Activated naive CD8-positive, alpha-beta T cell treated with anti-CD3 and anti-CD28 coated beads, Interleukin-2, amount 50 U/mL, for 24 hours (primary cell): Measurements from ENCODE around the gene ALPP.
"Not testable (repeated sequence)": the region's sequence is repeated elsewhere in the genome, so short reads cannot be mapped to it uniquely, and the experiment has no call there.

ENCODE experiments used
- ATAC-seq: fragments of 150-1000 bp; cut with Tn5 transposase; one replicate; pipeline ENCODE4 v1.10.0; 2021
- DNase-seq: peaks from one replicate; pipeline ENCODE4 v3.0.0; 2021
- H3K27ac Mint-ChIP-seq: one replicate; pipeline ENCODE4 v1.8.0; 2021; ENCODE audit warnings: mild to moderate bottlenecking, mixed read lengths
- H3K27me3 Mint-ChIP-seq: one replicate; pipeline ENCODE4 v1.8.0; 2021; ENCODE audit warnings: mixed read lengths
- H3K36me3 Mint-ChIP-seq: one replicate; pipeline ENCODE4 v1.8.0; 2021; ENCODE audit warnings: low read depth, mixed read lengths
- H3K4me1 Mint-ChIP-seq: one replicate; pipeline ENCODE4 v1.8.0; 2021; ENCODE audit warnings: mixed read lengths
- H3K4me3 Mint-ChIP-seq: one replicate; pipeline ENCODE4 v1.8.0; 2021; ENCODE audit warnings: mild to moderate bottlenecking, moderate library complexity, mixed read lengths
- H3K9me3 Mint-ChIP-seq: one replicate; pipeline ENCODE4 v1.8.0; 2021; ENCODE audit warnings: mixed read lengths

ALPP gene

DNA sequence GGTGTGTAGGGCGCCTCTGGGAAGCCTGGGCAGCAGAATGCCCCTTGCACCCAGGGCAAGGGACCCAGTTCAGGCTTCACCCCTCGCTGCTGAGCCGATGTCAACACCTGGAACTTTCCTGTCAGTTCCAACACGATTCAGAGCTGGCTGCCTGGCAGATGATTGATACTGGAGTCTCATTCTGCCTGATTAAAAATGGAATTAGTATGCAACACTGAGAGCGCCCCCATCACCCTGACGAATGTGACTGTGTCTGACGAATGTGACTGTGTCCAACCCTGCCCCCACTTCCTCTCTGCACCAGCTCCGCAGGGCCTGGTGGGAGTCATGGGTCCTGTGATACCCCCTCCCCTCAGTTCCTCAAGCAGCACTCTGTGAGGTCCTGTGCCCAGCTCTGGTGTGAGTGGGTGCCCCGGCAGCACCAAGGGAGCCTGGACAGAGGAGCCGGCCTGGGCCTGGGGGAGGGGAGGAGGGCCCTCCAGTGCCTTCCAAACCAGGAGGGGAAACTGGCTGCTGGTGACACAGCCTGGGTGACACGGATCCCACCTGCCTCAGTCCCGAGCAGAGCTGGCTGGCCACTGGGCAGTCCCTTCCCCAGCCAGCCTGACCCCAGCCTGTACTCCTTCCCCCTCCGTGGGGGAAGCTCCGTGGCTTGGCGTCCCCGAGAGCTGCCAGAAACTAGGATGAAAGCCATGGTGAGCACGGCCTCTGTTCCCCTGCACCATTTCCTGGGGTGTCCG lies 41.4 kb upstream of the ALPP start:
- DNase-seq (no peak), ATAC-seq (no peak)
- Mint-ChIP-seq H3K27me3 (no peaks in the 10 kb centered on the region), H3K9me3 (no peaks in the 10 kb centered on the region), H3K4me1 (no peaks in the 10 kb centered on the region), H3K4me3 (no peak overlapping the region), H3K27ac (no peak overlapping the region), H3K36me3 (no peaks in the 10 kb centered on the region)

- H3K4me3 Mint-ChIP-seq, H3K36me3 Mint-ChIP-seq, H3K27ac Mint-ChIP-seq, H3K9me3 Mint-ChIP-seq, H3K4me1 Mint-ChIP-seq, H3K27me3 Mint-ChIP-seq, DNase-seq, ATAC-seq: not testable (repeated sequence)
Observed at GRCh38 chr2:232338094-232338758, 40.3 kb upstream of the ALPP start.

GRCh38 chr2:232338759-232339106 lies 39.8 kb upstream of the ALPP start:
- H3K36me3 Mint-ChIP-seq = no peaks in the 10 kb centered on the region
- no peak overlapping the region for H3K27ac Mint-ChIP-seq
- no peak for DNase-seq
- no peak overlapping the region for H3K4me3 Mint-ChIP-seq
- H3K4me1 Mint-ChIP-seq = peaks cover under 1% of the 10 kb centered on the region
- no peaks in the 10 kb centered on the region for H3K27me3 Mint-ChIP-seq
- ATAC-seq = no peak
- H3K9me3 Mint-ChIP-seq = no peaks in the 10 kb centered on the region

DNA sequence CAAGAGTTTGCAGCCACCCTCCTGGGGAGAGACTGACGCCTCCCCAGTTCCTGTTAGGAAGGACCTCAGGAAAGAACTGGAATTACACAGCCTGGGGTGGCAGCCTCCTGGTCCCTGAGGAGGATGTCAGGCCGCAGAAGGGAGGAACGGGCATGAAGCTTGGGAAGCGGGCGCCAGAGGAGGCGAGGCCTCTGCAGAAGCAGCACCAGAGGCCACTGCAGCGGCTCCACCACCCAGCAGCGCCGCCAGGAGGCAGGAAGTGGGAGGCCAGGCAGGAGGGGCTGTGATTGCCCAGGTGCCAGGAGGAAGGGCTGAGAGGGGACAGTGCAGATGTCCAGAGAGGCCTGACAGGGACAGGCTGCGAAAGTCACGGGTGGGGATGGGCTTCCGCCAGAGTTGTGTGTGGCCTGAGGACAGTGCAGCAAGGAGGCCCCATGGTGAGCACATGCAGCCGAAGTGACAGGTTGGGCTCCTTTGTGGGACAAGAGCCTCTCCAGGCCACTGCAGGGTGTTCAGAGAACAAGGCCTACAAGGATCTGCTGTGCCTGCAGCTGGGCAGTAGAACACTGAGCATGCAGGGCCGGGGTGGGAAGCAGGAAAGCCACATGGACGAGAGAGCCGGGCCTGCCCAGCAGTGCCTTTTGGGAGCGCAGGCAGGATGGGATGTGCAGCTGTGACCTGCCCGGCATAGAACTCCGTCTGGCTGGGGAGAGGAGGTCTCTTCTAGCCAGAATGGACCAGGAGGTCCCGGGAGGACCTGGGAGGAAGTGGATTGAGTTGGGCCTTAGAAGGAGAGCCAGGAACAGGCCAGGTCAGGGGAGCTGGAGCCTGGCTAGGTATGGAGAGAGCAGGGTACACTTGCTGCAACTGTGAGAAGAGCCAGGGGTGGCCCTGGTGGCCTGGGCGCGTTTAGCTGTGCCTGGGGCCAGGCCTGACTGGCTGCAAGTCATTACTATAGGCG lies 39.1 kb upstream of the ALPP start:
- DNase-seq (no peak), ATAC-seq (no peak)
- no peaks in the 10 kb centered on the region for H3K9me3 Mint-ChIP-seq
- H3K36me3 Mint-ChIP-seq = no peaks in the 10 kb centered on the region
- no peak overlapping the region for H3K4me3 Mint-ChIP-seq
- H3K27ac Mint-ChIP-seq = no peak overlapping the region
- H3K4me1 Mint-ChIP-seq = peaks cover 3% of the 10 kb centered on the region
- no peaks in the 10 kb centered on the region for H3K27me3 Mint-ChIP-seq

DNA sequence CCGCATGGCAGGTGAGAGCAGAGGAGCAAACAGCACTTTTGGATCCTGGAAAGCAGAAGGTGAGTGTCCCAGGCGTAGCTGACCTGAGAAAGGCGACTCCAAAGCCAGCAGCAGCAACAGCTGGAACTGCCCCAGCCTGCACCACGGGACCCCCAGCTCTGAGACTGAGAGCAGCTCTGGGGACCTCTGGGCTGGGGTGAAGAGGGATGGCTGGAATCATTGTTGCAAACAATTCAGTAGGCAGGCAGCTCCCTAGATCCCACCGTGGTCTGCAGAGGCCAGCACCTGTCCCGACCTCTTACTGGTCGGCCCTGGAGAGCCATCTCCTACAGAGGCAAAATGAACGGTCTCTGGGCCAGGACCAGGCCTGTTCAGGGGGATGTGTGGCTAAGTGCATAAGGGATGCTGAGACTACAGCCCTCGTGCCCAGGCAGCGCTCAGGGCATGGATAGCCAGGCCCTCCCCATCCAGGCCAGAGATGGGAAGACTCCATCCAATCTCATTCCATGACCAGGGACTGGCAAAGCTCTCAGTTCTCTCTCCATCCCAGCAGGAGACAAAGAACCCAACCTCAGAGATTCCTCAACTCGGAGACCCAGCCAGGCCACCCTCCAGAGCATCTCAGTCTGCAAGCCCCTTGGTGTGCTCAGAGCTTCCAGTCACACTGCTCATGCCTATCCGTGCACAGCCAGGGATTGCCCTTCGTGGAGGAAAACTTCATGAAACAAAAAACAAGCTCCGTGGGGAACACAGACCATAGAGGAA lies 38.2 kb upstream of the ALPP start:
- no peak overlapping the region for H3K27ac Mint-ChIP-seq
- no peaks in the 10 kb centered on the region for H3K9me3 Mint-ChIP-seq
- no peak overlapping the region for H3K4me3 Mint-ChIP-seq
- H3K27me3 Mint-ChIP-seq = no peaks in the 10 kb centered on the region
- ATAC-seq (no peak), DNase-seq (no peak)
- peaks cover 3% of the 10 kb centered on the region for H3K4me1 Mint-ChIP-seq
- H3K36me3 Mint-ChIP-seq = no peaks in the 10 kb centered on the region

- H3K36me3 Mint-ChIP-seq = no peaks in the 10 kb centered on the region
- no peak overlapping the region for H3K4me3 Mint-ChIP-seq
- no peak for DNase-seq
- H3K27ac Mint-ChIP-seq = no peak overlapping the region
- no peaks in the 10 kb centered on the region for H3K9me3 Mint-ChIP-seq
- no peak for ATAC-seq
- no peaks in the 10 kb centered on the region for H3K27me3 Mint-ChIP-seq
- H3K4me1 Mint-ChIP-seq = peaks cover 3% of the 10 kb centered on the region
Observed at GRCh38 chr2:232341061-232341738, 37.4 kb upstream of the ALPP start.

DNA sequence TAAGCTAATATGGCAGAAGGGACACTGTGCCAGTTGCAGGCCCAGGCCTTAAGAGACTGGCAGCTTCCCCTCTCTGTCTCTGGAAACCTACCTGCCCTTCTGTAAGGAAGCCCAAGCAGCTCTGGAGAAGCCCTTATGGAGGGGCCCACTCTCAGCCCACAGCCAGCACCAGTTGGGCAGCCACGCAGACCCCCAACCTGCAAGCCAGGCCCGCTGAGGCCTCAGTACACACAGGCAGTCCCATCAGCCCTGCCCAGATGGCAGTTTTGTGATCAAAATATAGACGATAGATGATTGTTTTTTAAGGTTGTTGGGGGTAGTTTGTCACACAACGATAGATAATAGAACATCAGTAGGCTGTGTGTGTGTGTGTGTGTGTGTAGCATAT lies 36.8 kb upstream of the ALPP start:
- Mint-ChIP-seq H3K9me3 (no peaks in the 10 kb centered on the region), H3K27me3 (peaks cover 2% of the 10 kb centered on the region), H3K27ac (no peak overlapping the region), H3K4me1 (peaks cover 3% of the 10 kb centered on the region), H3K4me3 (no peak overlapping the region), H3K36me3 (no peaks in the 10 kb centered on the region)
- no peak for DNase-seq
- ATAC-seq = no peak

GRCh38 chr2:232342635-232343565 lies 35.7 kb upstream of the ALPP start:
- Mint-ChIP-seq H3K9me3 (no peaks in the 10 kb centered on the region), H3K36me3 (no peaks in the 10 kb centered on the region), H3K27me3 (peaks cover 2% of the 10 kb centered on the region), H3K27ac (no peak overlapping the region), H3K4me3 (no peak overlapping the region), H3K4me1 (peaks cover 3% of the 10 kb centered on the region)
- no peak for ATAC-seq
- DNase-seq = no peak

DNA sequence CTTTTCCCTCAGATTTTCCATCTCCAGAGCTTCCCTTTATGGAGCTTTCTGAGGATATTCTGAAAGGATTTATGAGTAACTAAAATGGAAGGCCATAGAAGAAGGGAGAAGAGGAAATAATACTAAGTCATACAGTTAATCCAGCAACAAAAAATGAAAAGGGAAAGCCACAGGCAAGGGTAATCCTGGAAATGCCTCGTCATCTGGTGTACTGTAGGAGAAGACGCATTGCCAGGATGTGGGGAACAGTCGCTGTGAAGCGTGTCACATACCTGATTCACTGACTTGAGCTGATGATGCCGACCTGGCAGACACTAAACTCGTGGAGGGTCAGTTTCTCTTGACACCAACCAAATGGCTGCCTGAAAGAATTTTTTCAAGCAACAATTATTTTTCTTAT lies 34.7 kb upstream of the ALPP start:
- peaks cover 3% of the 10 kb centered on the region for H3K4me1 Mint-ChIP-seq
- no peak overlapping the region for H3K4me3 Mint-ChIP-seq
- H3K9me3 Mint-ChIP-seq = no peaks in the 10 kb centered on the region
- no peak for DNase-seq
- peaks cover 4% of the 10 kb centered on the region for H3K27me3 Mint-ChIP-seq
- no peaks in the 10 kb centered on the region for H3K36me3 Mint-ChIP-seq
- ATAC-seq = no peak
- no peak overlapping the region for H3K27ac Mint-ChIP-seq

- H3K27ac Mint-ChIP-seq = no peak overlapping the region
- H3K4me3 Mint-ChIP-seq = no peak overlapping the region
- ATAC-seq (no peak), DNase-seq (no peak)
- peaks cover 3% of the 10 kb centered on the region for H3K4me1 Mint-ChIP-seq
- H3K27me3 Mint-ChIP-seq = peaks cover 4% of the 10 kb centered on the region
- no peaks in the 10 kb centered on the region for H3K9me3 Mint-ChIP-seq
- no peaks in the 10 kb centered on the region for H3K36me3 Mint-ChIP-seq
Observed at GRCh38 chr2:232345251-232345650, 33.3 kb upstream of the ALPP start.

- DNase-seq = no peak
- no peak overlapping the region for H3K27ac Mint-ChIP-seq
- H3K9me3 Mint-ChIP-seq = no peaks in the 10 kb centered on the region
- ATAC-seq = no peak
- peaks cover 11% of the 10 kb centered on the region for H3K27me3 Mint-ChIP-seq
- peaks cover 3% of the 10 kb centered on the region for H3K4me1 Mint-ChIP-seq
- no peak overlapping the region for H3K4me3 Mint-ChIP-seq
- H3K36me3 Mint-ChIP-seq = no peaks in the 10 kb centered on the region
Observed at GRCh38 chr2:232347369-232347768, 31.2 kb upstream of the ALPP start.

DNA sequence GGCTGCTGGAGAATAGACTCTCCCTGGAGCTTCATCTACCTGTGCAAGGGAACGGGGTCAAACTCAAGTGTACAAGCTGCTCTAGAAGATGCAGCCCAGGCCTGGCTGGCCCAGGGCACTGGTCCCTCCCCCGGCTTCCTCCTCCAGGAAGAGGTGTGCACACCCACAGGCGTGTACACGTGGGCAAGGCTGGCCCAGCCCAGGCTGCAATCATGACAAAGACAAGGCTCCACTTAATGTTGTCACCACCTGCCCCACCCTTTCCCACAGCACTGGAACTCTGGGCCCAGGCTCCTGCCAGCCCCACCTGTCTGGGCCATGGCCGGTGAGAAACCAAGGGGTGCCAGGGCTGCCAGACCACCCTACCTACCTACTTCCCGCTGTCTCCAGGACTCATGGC lies 29.6 kb upstream of the ALPP start:
- H3K36me3 Mint-ChIP-seq = no peaks in the 10 kb centered on the region
- no peaks in the 10 kb centered on the region for H3K9me3 Mint-ChIP-seq
- ATAC-seq = no peak
- H3K4me1 Mint-ChIP-seq = peaks cover under 1% of the 10 kb centered on the region
- peaks cover 20% of the 10 kb centered on the region for H3K27me3 Mint-ChIP-seq
- no peak for DNase-seq
- H3K4me3 Mint-ChIP-seq = no peak overlapping the region
- H3K27ac Mint-ChIP-seq = no peak overlapping the region

DNA sequence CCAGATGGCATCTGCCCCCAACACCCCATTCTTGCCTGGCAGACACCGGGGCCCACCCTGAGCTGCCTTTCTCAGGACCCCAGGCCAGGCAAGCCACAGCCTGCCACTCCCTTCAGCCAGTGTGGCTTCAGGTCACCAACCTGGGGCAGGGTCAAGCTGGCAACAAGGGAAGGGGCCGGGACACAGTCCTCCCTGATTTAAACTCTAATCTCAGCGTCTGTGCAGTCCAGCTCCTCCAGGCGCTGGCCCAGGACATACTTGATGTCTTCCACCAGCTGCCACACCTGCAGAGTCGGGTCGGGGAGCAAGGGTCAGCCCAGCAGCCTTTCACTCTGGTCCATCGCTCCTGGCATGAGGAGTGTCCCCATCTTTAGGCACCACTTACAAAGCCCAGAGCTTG lies 29.0 kb upstream of the ALPP start:
- Mint-ChIP-seq H3K27me3 (peaks cover 20% of the 10 kb centered on the region), H3K4me1 (no peaks in the 10 kb centered on the region), H3K36me3 (no peaks in the 10 kb centered on the region), H3K27ac (no peak overlapping the region), H3K4me3 (no peak overlapping the region), H3K9me3 (no peaks in the 10 kb centered on the region)
- no peak for DNase-seq
- ATAC-seq = no peak
